ENCODE measurements around the gene DBN1. TPM values are rescaled to one million over a fixed set of nuclear protein-coding genes. Genes with fewer than 3 reads are reported as not detected.

DBN1 gene
- total RNA-seq, 2 donors from 2014 or later = 69.5 to 98.8 TPM

GRCh38 chr5:177442066-177442826 is 31.2 kb downstream of the DBN1 start:
- DNase-seq = no peak
- Mint-ChIP-seq H3K9me3 (no peaks in the 10 kb centered on the region), H3K4me1 (ENCODE audit: low read depth) (peaks cover 69% of the 10 kb centered on the region), H3K27me3 (ENCODE audit: low read depth) (no peaks in the 10 kb centered on the region), H3K36me3 (ENCODE audit: insufficient read depth in 2 of 2) (peaks cover 12 to 17% of the 10 kb centered on the region in 2 donors), H3K27ac (peak overlapping the region; percentile 57), H3K4me3 (no peak overlapping the region)
- no peak for ATAC-seq (replicated peaks in 1 of 2)

GRCh38 chr5:177440990-177441780 is 32.2 kb downstream of the DBN1 start:
- no peak for ATAC-seq (replicated peaks in 1 of 2)
- Mint-ChIP-seq H3K9me3 (no peaks in the 10 kb centered on the region), H3K36me3 (ENCODE audit: insufficient read depth in 2 of 2) (peaks cover 17 to 22% of the 10 kb centered on the region in 2 donors), H3K4me1 (ENCODE audit: low read depth) (peaks cover 72% of the 10 kb centered on the region), H3K4me3 (no peak overlapping the region), H3K27me3 (ENCODE audit: low read depth) (no peaks in the 10 kb centered on the region), H3K27ac (no peak overlapping the region)
- no peak for DNase-seq

GRCh38 chr5:177440211-177440989 is 33.0 kb downstream of the DBN1 start:
- Mint-ChIP-seq H3K36me3 (ENCODE audit: insufficient read depth in 2 of 2) (peaks cover 17 to 23% of the 10 kb centered on the region in 2 donors), H3K4me1 (ENCODE audit: low read depth) (peaks cover 70% of the 10 kb centered on the region), H3K27ac (peak overlapping the region; percentile 58), H3K4me3 (peak overlapping the region; percentile 46 to 56), H3K9me3 (no peaks in the 10 kb centered on the region), H3K27me3 (ENCODE audit: low read depth) (no peaks in the 10 kb centered on the region)
- DNase-seq (peak; percentile 50 to 66), ATAC-seq (replicated peaks in 1 of 2) (peak; percentile 67 to 86)

- Mint-ChIP-seq H3K4me1 (ENCODE audit: low read depth) (peaks cover 70% of the 10 kb centered on the region), H3K9me3 (no peaks in the 10 kb centered on the region), H3K27me3 (ENCODE audit: low read depth) (no peaks in the 10 kb centered on the region), H3K36me3 (ENCODE audit: insufficient read depth in 2 of 2) (peaks cover 17 to 23% of the 10 kb centered on the region in 2 donors), H3K27ac (peak overlapping the region; percentile 58), H3K4me3 (peak overlapping the region in 1 of 2 donors; percentile 56)
- ATAC-seq (replicated peaks in 1 of 2) (no peak), DNase-seq (no peak)
Observed at GRCh38 chr5:177439518-177440053, 33.8 kb downstream of the DBN1 start.

DNA sequence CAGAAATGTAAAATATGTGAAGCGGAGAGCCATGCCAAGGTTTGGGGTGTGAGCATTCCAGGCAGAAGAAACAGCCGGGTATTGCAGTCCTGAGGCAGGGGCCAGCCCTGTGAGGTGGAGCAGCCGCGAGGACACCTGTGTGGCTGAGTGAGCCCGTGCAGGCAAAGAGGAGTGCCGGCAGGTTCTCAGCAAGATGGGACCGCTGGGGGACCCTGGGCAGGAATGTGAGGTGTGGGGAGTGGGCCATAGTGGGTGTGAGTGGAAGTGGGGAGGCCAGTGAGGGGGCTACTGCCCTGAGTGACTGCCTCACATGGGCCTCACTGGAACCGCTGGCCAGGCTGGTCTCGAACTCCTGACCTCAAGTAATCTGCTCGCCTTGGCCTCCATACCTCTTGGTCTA is 35.0 kb downstream of the DBN1 start:
- Mint-ChIP-seq H3K27me3 (ENCODE audit: low read depth) (no peaks in the 10 kb centered on the region), H3K9me3 (no peaks in the 10 kb centered on the region), H3K4me1 (ENCODE audit: low read depth) (peaks cover 70% of the 10 kb centered on the region), H3K27ac (peak overlapping the region; percentile 86), H3K36me3 (ENCODE audit: insufficient read depth in 2 of 2) (peaks cover 17 to 23% of the 10 kb centered on the region in 2 donors), H3K4me3 (no peak overlapping the region)
- no peak for DNase-seq
- ATAC-seq (replicated peaks in 1 of 2) = no peak

GRCh38 chr5:177437623-177438022 is 35.8 kb downstream of the DBN1 start:
- no peak overlapping the region for H3K4me3 Mint-ChIP-seq
- peak overlapping the region; percentile 86 for H3K27ac Mint-ChIP-seq
- H3K9me3 Mint-ChIP-seq = no peaks in the 10 kb centered on the region
- no peak for DNase-seq
- H3K4me1 Mint-ChIP-seq (ENCODE audit: low read depth) = peaks cover 72% of the 10 kb centered on the region
- no peaks in the 10 kb centered on the region for H3K27me3 Mint-ChIP-seq (ENCODE audit: low read depth)
- peaks cover 19 to 30% of the 10 kb centered on the region in 2 donors for H3K36me3 Mint-ChIP-seq (ENCODE audit: insufficient read depth in 2 of 2)
- no peak for ATAC-seq (replicated peaks in 1 of 2)

GRCh38 chr5:177435847-177436536 is 37.4 kb downstream of the DBN1 start:
- Mint-ChIP-seq H3K27me3 (ENCODE audit: low read depth) (no peaks in the 10 kb centered on the region), H3K27ac (no peak overlapping the region), H3K36me3 (ENCODE audit: insufficient read depth in 2 of 2) (peaks cover 19 to 30% of the 10 kb centered on the region in 2 donors), H3K4me3 (no peak overlapping the region), H3K4me1 (ENCODE audit: low read depth) (peaks cover 81% of the 10 kb centered on the region), H3K9me3 (no peaks in the 10 kb centered on the region)
- ATAC-seq (replicated peaks in 1 of 2) (no peak), DNase-seq (no peak)

DNA sequence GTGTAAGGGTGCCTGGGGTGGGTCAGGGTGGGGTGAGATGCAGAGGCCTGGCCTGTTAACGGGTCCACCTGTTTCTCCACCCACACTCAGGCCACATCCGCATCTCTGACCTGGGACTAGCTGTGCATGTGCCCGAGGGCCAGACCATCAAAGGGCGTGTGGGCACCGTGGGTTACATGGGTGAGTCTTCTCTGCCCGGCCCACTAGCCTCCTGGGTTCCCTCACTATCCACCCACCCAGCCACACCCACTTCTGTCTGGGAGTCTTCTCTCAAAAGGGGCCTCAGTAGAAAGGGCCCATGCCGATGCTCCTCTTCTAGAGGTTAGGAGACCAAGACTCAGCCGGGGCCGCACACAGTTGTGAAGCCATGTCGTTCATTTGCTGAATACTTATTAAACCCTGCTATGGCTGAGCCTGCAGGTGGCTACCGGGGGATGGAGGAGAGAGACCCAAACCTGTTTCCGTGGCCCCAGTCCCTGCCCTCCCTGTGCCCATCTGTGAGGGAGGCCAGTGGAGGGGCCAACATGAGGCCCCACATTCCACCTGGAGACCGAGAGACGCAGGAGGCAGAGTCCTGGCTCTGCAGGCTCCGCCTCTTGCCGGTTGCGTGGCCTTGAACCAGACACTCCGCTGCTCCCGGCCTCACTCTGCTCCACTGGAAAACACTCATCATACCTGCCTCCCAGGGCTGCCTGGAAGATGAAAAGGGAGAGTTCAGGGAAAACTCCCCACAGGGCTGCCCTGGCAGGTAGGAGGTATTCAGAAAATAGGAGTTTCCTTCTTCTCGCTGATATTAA is 38.3 kb downstream of the DBN1 start:
- H3K9me3 Mint-ChIP-seq = no peaks in the 10 kb centered on the region
- peak overlapping the region in 1 of 2 donors; percentile 18 for H3K4me3 Mint-ChIP-seq
- DNase-seq (no peak), ATAC-seq (replicated peaks in 1 of 2) (no peak)
- H3K27ac Mint-ChIP-seq = no peak overlapping the region
- peaks cover 19 to 31% of the 10 kb centered on the region in 2 donors for H3K36me3 Mint-ChIP-seq (ENCODE audit: insufficient read depth in 2 of 2)
- peaks cover 86% of the 10 kb centered on the region for H3K4me1 Mint-ChIP-seq (ENCODE audit: low read depth)
- no peaks in the 10 kb centered on the region for H3K27me3 Mint-ChIP-seq (ENCODE audit: low read depth)

DNA sequence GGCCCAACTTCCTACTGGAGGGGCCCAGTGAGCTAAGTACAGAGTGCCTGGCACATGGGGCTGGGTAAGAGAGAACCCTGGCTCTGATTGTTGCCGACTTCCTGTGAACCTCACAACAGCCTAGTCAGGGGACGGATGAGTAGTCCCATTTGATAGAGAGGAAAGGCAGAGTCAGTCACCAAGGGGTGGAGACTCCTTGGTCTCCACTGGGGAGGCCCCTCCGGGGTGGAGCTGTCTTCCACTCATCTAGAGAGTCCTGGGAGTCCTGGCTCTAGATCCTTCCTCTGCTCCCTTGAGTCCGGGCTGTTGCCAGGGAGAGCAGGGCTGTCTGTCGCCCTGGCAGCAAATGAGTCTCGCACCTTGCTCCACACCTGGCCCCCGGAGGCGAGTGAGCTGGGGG is 39.0 kb downstream of the DBN1 start:
- H3K9me3 Mint-ChIP-seq = no peaks in the 10 kb centered on the region
- peaks cover 17 to 28% of the 10 kb centered on the region in 2 donors for H3K36me3 Mint-ChIP-seq (ENCODE audit: insufficient read depth in 2 of 2)
- H3K27me3 Mint-ChIP-seq (ENCODE audit: low read depth) = no peaks in the 10 kb centered on the region
- peak overlapping the region; percentile 64 to 65 for H3K4me3 Mint-ChIP-seq
- peaks cover 86% of the 10 kb centered on the region for H3K4me1 Mint-ChIP-seq (ENCODE audit: low read depth)
- H3K27ac Mint-ChIP-seq = peak overlapping the region; percentile 16
- ATAC-seq (replicated peaks in 1 of 2) (peak; percentile 41 to 66), DNase-seq (peak; percentile 62 to 68)

DNA sequence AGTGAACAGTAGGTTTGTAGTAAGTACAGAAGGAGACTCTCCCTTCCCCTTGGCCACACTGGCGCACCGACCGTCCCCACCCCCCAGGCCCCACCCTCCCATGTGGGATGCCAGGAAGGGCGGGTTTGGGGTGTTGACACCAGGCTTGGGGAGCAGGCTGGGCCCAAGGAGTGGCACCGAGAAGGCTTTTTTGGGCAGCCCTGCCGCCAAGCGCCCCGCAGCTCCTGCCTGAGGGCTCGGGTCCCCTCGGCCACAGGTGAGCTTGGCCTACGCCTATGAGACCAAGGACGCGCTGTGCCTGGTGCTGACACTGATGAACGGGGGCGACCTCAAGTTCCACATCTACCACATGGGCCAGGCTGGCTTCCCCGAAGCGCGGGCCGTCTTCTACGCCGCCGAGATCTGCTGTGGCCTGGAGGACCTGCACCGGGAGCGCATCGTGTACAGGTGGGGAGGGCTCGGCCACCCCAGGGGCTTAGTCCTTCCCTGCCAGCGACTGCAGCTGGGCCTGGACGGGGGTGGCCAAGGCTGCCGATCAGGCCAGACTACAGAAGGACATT is 39.7 kb downstream of the DBN1 start:
- ATAC-seq (replicated peaks in 1 of 2) (no peak), DNase-seq (no peak)
- Mint-ChIP-seq H3K27me3 (ENCODE audit: low read depth) (no peaks in the 10 kb centered on the region), H3K36me3 (ENCODE audit: insufficient read depth in 2 of 2) (peaks cover 16 to 29% of the 10 kb centered on the region in 2 donors), H3K4me1 (ENCODE audit: low read depth) (peaks cover 86% of the 10 kb centered on the region), H3K4me3 (peak overlapping the region; percentile 64 to 65), H3K27ac (no peak overlapping the region), H3K9me3 (no peaks in the 10 kb centered on the region)

GRCh38 chr5:177432839-177433657 is 40.4 kb downstream of the DBN1 start:
- Mint-ChIP-seq H3K27ac (peak overlapping the region; percentile 38), H3K4me3 (peak overlapping the region; percentile 70 to 95), H3K4me1 (ENCODE audit: low read depth) (peaks cover 87% of the 10 kb centered on the region), H3K36me3 (ENCODE audit: insufficient read depth in 2 of 2) (peaks cover 14 to 25% of the 10 kb centered on the region in 2 donors), H3K9me3 (no peaks in the 10 kb centered on the region), H3K27me3 (ENCODE audit: low read depth) (no peaks in the 10 kb centered on the region)
- DNase-seq (no peak), ATAC-seq (replicated peaks in 1 of 2) (no peak)

All from activated T-cell treated with anti-CD3 and anti-CD28 coated beads, Interleukin-2, amount 50 U/mL, for 72 hours (primary cell).